HL-60/S4 treated with phorbol 12-myristate 13-acetate at 8.2 ng/mL for 4 days and 3 days (cell line): Measurements from ENCODE around the gene MMP20.

Experiments used
- in situ Hi-C: fragments of 300-500 bp; cut with MboI; formaldehyde crosslinking; loops from 2 replicates; pipeline ENCODE4 v1.15.0; 2022; ENCODE audit warnings: low sequenced_read_pairs

MMP20 gene

DNA sequence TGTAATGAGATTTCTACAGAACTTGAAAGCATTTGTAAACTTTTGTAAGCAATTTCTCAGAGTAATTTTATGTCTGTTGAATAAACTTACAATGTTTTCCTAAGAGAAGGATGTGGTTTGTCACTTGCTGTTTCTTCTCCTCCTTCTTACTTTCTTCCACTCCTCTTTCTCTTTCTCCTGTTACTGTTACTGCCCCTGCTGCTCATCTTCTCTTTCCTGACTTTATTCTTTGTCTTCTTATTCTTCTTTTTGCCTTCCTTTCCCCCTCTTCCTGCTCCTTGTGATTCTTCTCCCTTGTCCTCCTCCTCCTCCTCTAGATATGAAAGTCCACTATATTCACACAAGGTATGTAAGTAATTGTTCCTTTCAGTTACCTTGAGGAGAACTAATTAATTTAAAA lies 63.5 kb downstream of the MMP20 start:
- in situ Hi-C loops = no loop called here

DNA sequence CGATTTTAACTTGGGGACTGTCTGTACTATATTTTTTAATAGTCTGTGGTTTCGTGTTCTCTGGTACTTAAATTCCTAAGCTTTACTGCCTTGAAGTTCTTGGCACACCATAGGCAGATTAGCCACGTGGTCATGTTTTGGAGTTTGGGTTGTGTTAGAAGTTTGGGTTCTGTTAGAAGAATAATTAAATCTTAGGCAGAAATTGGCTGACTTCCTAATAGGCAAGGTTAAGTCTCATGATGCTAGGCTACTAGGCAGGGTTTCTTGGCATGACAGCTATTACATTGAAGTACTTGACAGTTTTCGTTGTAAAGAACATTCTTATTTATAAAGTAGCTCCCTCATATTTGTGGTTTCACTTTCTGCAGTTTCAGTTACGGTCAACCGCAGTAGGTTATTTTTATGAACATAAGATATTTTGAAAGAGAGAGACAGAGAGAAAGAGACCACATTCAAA lies 64.5 kb downstream of the MMP20 start:
- in situ Hi-C loops = no loop called here

DNA sequence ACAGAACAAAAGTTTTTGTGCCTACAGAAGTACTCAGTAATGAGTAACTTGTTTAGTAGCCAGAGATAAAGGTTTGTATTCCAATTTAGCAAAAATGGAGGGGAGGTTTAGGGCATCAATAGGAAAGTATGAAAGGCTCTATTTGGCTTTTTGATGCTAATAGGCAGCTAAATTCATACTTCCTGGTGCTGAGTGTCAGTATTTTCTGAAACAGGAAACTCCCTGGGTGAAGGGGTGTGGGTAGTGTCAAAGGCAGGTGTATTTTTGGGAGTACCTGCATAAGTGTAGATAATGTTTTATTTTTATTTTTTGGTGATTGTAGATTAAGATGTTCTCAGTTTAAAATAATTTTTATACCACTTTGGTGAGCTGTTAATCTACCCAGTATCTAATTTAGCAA lies 65.3 kb downstream of the MMP20 start:
- in situ Hi-C loops = no loop called here

GRCh38 chr11:102555091-102555490 lies 70.0 kb downstream of the MMP20 start:
- in situ Hi-C loops = no loop called here

DNA sequence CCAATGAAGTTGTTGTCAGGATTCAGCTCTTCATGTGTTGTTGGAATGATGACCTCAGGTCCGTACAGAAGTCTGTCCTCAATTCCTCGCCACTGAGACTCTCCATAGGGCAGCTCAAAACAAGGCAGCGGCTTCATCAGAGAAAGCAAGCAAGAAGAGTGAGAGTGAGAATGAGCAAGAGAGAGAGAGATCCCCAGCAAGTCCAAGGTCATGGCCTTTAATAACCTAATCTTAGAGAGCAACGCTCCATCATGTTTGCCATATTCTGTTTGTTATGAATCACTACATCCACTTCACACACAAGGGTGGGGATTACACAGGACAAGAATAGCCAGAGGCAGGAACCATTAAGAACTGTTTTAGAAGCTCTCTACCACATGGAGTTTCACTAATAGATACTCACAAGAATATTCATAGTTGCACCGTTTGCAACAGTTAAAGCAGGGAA lies 71.3 kb downstream of the MMP20 start:
- in situ Hi-C loops = no loop called here

- in situ Hi-C loops = no loop called here
These were observed 72.5 kb downstream of the MMP20 start for GRCh38 chr11:102552447-102553194.

DNA sequence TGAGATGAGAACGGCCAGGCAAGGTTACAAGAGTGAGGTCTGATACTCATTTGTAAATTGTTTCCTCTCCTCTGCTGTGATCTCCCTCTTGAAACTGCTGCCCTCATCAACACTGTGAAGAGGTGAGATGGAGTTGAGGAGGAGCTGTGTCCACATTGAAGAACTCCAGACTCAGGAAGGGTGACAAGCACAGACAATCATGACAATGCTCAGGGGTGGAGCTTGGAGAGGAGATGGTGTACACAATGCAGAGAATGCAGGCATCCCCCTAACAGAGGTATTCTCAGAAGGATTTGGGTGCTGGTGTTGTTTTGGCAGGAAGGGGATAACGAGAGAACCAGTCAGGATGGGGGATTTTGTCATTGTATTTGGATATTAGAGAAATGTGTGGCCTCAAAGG lies 73.1 kb downstream of the MMP20 start:
- in situ Hi-C loops = no loop called here

DNA sequence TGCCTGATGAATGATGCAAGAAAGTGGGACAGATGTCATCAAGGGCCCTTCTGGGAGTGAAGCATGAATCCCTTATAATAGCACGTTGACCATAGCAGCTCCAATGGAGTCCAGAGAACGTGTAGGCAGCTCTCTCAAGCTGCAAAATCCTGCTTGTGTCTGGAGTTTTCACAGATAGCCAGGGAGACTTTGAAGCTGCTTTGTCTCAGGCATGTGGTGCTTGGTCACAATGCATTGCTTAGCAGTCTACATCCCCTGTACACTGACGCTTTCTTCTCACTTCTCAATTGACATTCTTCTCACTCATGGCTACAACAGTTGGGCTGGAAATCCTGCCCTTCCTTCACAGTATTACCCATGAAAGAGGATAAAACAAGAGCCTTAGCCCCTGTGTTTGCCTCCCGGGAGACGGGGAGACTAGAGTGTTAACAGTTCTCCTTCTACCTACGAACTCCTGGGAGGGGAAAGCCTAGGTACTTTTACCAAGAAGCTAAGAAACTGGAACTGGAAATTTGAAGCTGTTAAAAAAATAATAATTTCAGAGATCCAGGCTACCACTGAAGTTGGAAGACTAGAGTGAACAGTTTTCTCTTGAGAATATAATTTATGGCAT lies 73.9 kb downstream of the MMP20 start:
- in situ Hi-C loops = no loop called here

- in situ Hi-C loops = no loop called here
These were observed 78.1 kb downstream of the MMP20 start for GRCh38 chr11:102546923-102547471.

- in situ Hi-C loops = no loop called here
These were observed 78.7 kb downstream of the MMP20 start for GRCh38 chr11:102546427-102546826.

DNA sequence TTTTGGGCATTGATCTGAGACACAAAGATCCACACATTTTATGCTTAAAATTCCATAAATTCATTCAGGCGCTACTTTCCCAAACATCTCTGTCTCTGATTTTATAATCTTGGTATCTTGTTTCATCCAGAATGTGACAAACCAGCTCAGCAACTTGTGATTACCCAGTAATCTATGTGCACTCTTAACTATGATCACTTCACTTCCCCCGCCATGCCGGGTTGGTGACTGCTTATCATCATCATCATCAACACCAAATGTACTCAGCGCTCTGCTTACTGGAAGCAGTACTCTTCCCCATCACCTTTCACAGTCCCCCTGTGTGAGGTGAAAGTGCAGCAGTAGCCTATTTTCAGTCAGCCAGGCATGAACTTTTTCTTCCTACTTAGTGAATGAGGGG lies 79.4 kb downstream of the MMP20 start:
- in situ Hi-C loops = no loop called here

DNA sequence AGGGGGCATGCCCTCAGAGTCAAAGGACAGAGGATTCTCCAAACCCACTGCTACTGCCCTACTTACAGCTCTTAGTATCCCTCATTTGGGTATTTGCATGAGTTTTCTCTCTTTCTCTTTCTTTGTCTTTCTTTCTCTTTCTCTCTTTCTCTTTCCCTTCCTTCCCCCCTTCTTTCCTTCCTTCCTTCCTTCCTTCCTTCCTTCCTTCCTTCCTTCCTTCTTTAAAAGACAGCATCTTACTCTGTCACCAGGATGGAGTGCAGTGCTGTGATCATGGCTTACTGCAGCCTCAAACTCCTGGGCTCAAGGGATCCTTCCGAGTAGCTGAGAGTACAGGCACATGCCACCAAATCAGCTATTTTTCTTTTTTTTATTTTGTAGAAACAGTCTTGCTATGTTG lies 80.5 kb downstream of the MMP20 start:
- in situ Hi-C loops = no loop called here

- in situ Hi-C loops = no loop called here
These were observed 85.6 kb downstream of the MMP20 start for GRCh38 chr11:102539567-102539966.

GRCh38 chr11:102538932-102539331 lies 86.2 kb downstream of the MMP20 start:
- in situ Hi-C loops = no loop called here

- in situ Hi-C loops = no loop called here
These were observed 90.8 kb downstream of the MMP20 start for GRCh38 chr11:102534261-102534872.

- in situ Hi-C loops = no loop called here
These were observed 94.6 kb downstream of the MMP20 start, which contains the start of gene MMP7 for GRCh38 chr11:102530558-102530957. MMP7 (minus strand) TSS chr11:102530747; CDS start chr11:102530700, 47 bp downstream.

GRCh38 chr11:102528618-102529017 lies 96.5 kb downstream of the MMP20 start:
- in situ Hi-C loops = no loop called here

DNA sequence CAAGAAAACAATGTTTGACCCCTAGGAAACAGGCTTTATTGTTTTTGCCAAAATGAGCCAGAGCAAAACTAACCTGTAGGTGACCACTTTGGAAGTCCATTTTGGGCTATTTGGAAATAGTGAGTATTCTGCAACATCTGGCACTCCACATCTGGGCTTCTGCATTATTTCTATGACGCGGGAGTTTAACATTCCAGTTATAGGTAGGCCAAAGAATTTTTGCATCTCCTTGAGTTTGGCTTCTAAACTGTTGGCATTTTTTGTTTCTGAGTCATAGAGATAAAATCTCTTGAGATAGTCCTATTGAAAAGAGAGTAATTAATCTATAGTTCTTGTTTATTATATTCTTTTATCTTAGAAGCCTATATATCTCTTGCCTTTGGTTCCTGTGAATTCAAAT lies 97.4 kb downstream of the MMP20 start:
- in situ Hi-C loops = no loop called here

DNA sequence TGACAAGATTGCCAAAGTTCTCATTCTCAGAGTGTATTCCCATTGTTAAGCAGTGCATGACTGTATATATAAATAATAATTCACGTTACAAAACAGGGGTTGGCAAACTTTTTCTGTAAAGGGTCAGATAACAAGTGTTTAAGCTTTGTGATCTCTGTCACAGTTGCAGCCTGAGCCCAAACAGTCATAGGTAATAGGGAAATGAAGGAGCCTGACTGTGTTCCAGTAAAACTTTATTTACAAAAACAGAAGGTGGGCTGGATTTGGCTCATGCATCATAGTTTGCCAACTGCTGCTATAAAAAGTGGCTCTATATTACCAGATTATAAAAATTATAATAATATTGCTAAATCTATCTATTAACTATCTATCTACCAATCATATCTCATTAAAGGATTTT lies 98.1 kb downstream of the MMP20 start:
- in situ Hi-C loops = no loop called here
